Hepatocyte (in vitro differentiated cells): Measurements from ENCODE around the gene BRI3.

Source experiments
- CTCF ChIP-seq: fragments of 200-600 bp; sonication (generic); IDR thresholded peaks from 2 replicates; pipeline ENCODE4 v1.5.1; 2016; ENCODE audit warnings: antibody characterized with exemption, mild to moderate bottlenecking; ENCODE audit not compliant: poor library complexity
- EZH2 ChIP-seq: fragments of 200-600 bp; sonication (generic); IDR thresholded peaks from 2 replicates; pipeline ENCODE4 v1.6.1; 2016; ENCODE audit warnings: antibody characterized with exemption, mild to moderate bottlenecking, borderline replicate concordance

- TF ChIP-seq CTCF = no peak
- no peak for TF ChIP-seq EZH2
Measured at GRCh38 chr7:98319176-98319575, 37.7 kb downstream of the BRI3 start.
